ENCODE results near the gene USP2. TPM values are rescaled to one million over a fixed set of nuclear protein-coding genes. Genes with fewer than 3 reads are reported as not detected.

The USP2 gene
- polyA plus RNA-seq, 3 donors: 1.6 to 8.8 (median 3.0) TPM

- 39 to 80% (median 74%) methylated on average over 13 of the region's 13 CpGs for WGBS, 3 donors
- H3K27ac ChIP-seq (ENCODE audit: low read depth, low read length): no peak overlapping the region
Observed at GRCh38 chr11:119369132-119369925, 12.2 kb downstream of the USP2 start.

GRCh38 chr11:119368121-119369034 lies 13.1 kb downstream of the USP2 start:
- WGBS, 3 donors: 25 to 60% (median 51%) methylated on average over 17 of the region's 17 CpGs
- no peak overlapping the region for H3K27ac ChIP-seq (ENCODE audit: low read depth, low read length)

- 55 to 61% (median 61%) methylated on average over 9 of the region's 9 CpGs for WGBS, 3 donors
- H3K27ac ChIP-seq (ENCODE audit: low read depth, low read length): no peak overlapping the region
Observed at GRCh38 chr11:119367661-119368120, 13.8 kb downstream of the USP2 start.

- 75 to 84% (median 75%) methylated on average over 11 of the region's 11 CpGs for WGBS, 3 donors
- H3K27ac ChIP-seq (ENCODE audit: low read depth, low read length): no peak overlapping the region
Observed at GRCh38 chr11:119366690-119367620, 14.5 kb downstream of the USP2 start.

- 67 to 88% (median 75%) methylated on average over 6 of the region's 6 CpGs for WGBS, 3 donors
Observed at GRCh38 chr11:119365071-119365591, 16.4 kb downstream of the USP2 start.

GRCh38 chr11:119363851-119364590 lies 17.5 kb downstream of the USP2 start:
- H3K27ac ChIP-seq (ENCODE audit: low read depth, low read length): no peak overlapping the region
- WGBS, 3 donors: 3 to 7% (median 4%) methylated on average over 33 to 88 of the region's 88 CpGs

More at GRCh38 chr11:119365071-119365591, 16.4 kb downstream of the USP2 start:
- H3K27ac ChIP-seq (ENCODE audit: low read depth, low read length): no peak overlapping the region

GRCh38 chr11:119363081-119363850 lies 18.2 kb downstream of the USP2 start:
- H3K27ac ChIP-seq (ENCODE audit: low read depth, low read length): no peak overlapping the region
- 17 to 49% (median 43%) methylated on average over 40 to 44 of the region's 44 CpGs for WGBS, 3 donors

GRCh38 chr11:119362741-119363080 lies 18.8 kb downstream of the USP2 start:
- no peak overlapping the region for H3K27ac ChIP-seq (ENCODE audit: low read depth, low read length)

GRCh38 chr11:119361941-119362725 lies 19.4 kb downstream of the USP2 start:
- WGBS, 3 donors: 46 to 87% (median 82%) methylated on average over 11 of the region's 11 CpGs
- no peak overlapping the region for H3K27ac ChIP-seq (ENCODE audit: low read depth, low read length)

More at GRCh38 chr11:119362741-119363080, 18.8 kb downstream of the USP2 start:
- WGBS, 3 donors: 52 to 95% (median 93%) methylated on average over 5 of the region's 5 CpGs

GRCh38 chr11:119361056-119361787 lies 20.3 kb downstream of the USP2 start:
- no peak overlapping the region for H3K27ac ChIP-seq (ENCODE audit: low read depth, low read length)
- WGBS, 3 donors: 21 to 59% (median 59%) methylated on average over 8 of the region's 8 CpGs

GRCh38 chr11:119359365-119360214 lies 21.9 kb downstream of the USP2 start:
- 79 to 82% (median 81%) methylated on average over 10 of the region's 10 CpGs for WGBS, 3 donors
- H3K27ac ChIP-seq (ENCODE audit: low read depth, low read length): no peak overlapping the region

- no peak overlapping the region for H3K27ac ChIP-seq (ENCODE audit: low read depth, low read length)
- WGBS, 3 donors: 41 to 53% (median 52%) methylated on average over 10 to 13 of the region's 13 CpGs
Observed at GRCh38 chr11:119357074-119357473, 24.4 kb downstream of the USP2 start.

- no peak overlapping the region for H3K27ac ChIP-seq (ENCODE audit: low read depth, low read length)
- WGBS, 3 donors: 1 to 46% (median 1%) methylated on average over 54 of the region's 54 CpGs
Observed at GRCh38 chr11:119356349-119357031, 25.0 kb downstream of the USP2 start.
